Measurements from ENCODE around the gene CD81. TPM values are rescaled to one million over a fixed set of nuclear protein-coding genes. Genes with fewer than 3 reads are reported as not detected.

Gene CD81
- total RNA-seq, 1 experiment from 2014 or later = 356 TPM

GRCh38 chr11:2443406-2443805 lies 66.3 kb downstream of the CD81 start:
- peaks cover 32% of the 10 kb centered on the region for H3K4me1 ChIP-seq (ENCODE audit: low read length)
- H3K36me3 ChIP-seq (ENCODE audit: insufficient read depth, low read length) = no peaks in the 10 kb centered on the region

GRCh38 chr11:2443881-2444820 lies 67.0 kb downstream of the CD81 start, which contains the start of gene TRPM5:
Gene TRPM5 (minus strand): TSS chr11:2444514. CDS start chr11:2423036, 21,478 bp downstream.
- Histone ChIP-seq H3K27ac (ENCODE audit: low read length) (no peak within 1 kb of the TSS), H3K36me3 (ENCODE audit: insufficient read depth, low read length) (no peaks in the 10 kb centered on the region), H3K9ac (ENCODE audit: low read length) (no peak within 1 kb of the TSS)

More at GRCh38 chr11:2443406-2443805, 66.3 kb downstream of the CD81 start:
- H3K9me2 ChIP-seq (replicated peaks; ENCODE audit: insufficient read depth, low read length) = no peaks in the 10 kb centered on the region
- no peaks in the 10 kb centered on the region for H3K27me3 ChIP-seq (ENCODE audit: low read length)
- H3K79me2 ChIP-seq (ENCODE audit: low read length) = no peaks in the 10 kb centered on the region
- H3K9me3 ChIP-seq (ENCODE audit: low read length) = no peaks in the 10 kb centered on the region
- no peak for DNase-seq
- no peak overlapping the region for H2AFZ ChIP-seq (ENCODE audit: low read length)
- H3K9ac ChIP-seq (ENCODE audit: low read length) = no peak overlapping the region
- no peaks in the 10 kb centered on the region for H4K20me1 ChIP-seq (ENCODE audit: insufficient read depth, low read depth, low read length)
- H3K4me3 ChIP-seq (ENCODE audit: low read length) = no peak overlapping the region
- H3K4me2 ChIP-seq (ENCODE audit: low read depth, low read length, poor library complexity, severe bottlenecking) = no peak overlapping the region
- H3K27ac ChIP-seq (ENCODE audit: low read length) = no peak overlapping the region

GRCh38 chr11:2444821-2445745 lies 68.0 kb downstream of the CD81 start, which contains the start of gene KCNQ1:
Gene KCNQ1 (plus strand): TSS chr11:2445008. CDS start chr11:2445099, 91 bp downstream.
- H2AFZ ChIP-seq (ENCODE audit: low read length) = no peak within 1 kb of the TSS
- H3K27me3 ChIP-seq (ENCODE audit: low read length) = no peaks in the 10 kb centered on the region
- peak within 1 kb of the TSS; percentile 62; the same call in 1 of the 2 replicates for H3K9ac ChIP-seq (ENCODE audit: low read length)
- peaks cover 32% of the 10 kb centered on the region for H3K4me1 ChIP-seq (ENCODE audit: low read length)
- no peak within 1 kb of the TSS; the same call in 1 of the 2 replicates for H3K27ac ChIP-seq (ENCODE audit: low read length)
- H3K4me2 ChIP-seq (ENCODE audit: low read depth, low read length, poor library complexity, severe bottlenecking) = peak within 1 kb of the TSS; percentile 71
- no peaks in the 10 kb centered on the region for H3K36me3 ChIP-seq (ENCODE audit: insufficient read depth, low read length)
- no peaks in the 10 kb centered on the region for H3K79me2 ChIP-seq (ENCODE audit: low read length)
- peak within 1 kb of the TSS; percentile 55; the same call in 1 of the 2 replicates for H3K4me3 ChIP-seq (ENCODE audit: low read length)
- no peaks in the 10 kb centered on the region for H4K20me1 ChIP-seq (ENCODE audit: insufficient read depth, low read depth, low read length)
- no peaks in the 10 kb centered on the region for H3K9me2 ChIP-seq (replicated peaks; ENCODE audit: insufficient read depth, low read length)
- H3K9me3 ChIP-seq (ENCODE audit: low read length) = no peaks in the 10 kb centered on the region
- no peak for DNase-seq

More at GRCh38 chr11:2443881-2444820, 67.0 kb downstream of the CD81 start, which contains the start of gene TRPM5:
- Histone ChIP-seq H3K4me1 (ENCODE audit: low read length) (peaks cover 32% of the 10 kb centered on the region), H3K4me2 (ENCODE audit: low read depth, low read length, poor library complexity, severe bottlenecking) (no peak within 1 kb of the TSS), H3K79me2 (ENCODE audit: low read length) (no peaks in the 10 kb centered on the region), H3K9me3 (ENCODE audit: low read length) (no peaks in the 10 kb centered on the region), H3K9me2 (replicated peaks; ENCODE audit: insufficient read depth, low read length) (no peaks in the 10 kb centered on the region), H3K27me3 (ENCODE audit: low read length) (no peaks in the 10 kb centered on the region), H3K4me3 (ENCODE audit: low read length) (no peak within 1 kb of the TSS), H2AFZ (ENCODE audit: low read length) (no peak within 1 kb of the TSS), H4K20me1 (ENCODE audit: insufficient read depth, low read depth, low read length) (no peaks in the 10 kb centered on the region)
- DNase-seq = no peak

GRCh38 chr11:2445746-2446551 lies 68.8 kb downstream of the CD81 start:
- Histone ChIP-seq H3K4me1 (ENCODE audit: low read length) (peaks cover 32% of the 10 kb centered on the region), H2AFZ (ENCODE audit: low read length) (peak overlapping the region; percentile 94; the same call in 1 of the 2 replicates), H3K36me3 (ENCODE audit: insufficient read depth, low read length) (no peaks in the 10 kb centered on the region), H3K4me2 (ENCODE audit: low read depth, low read length, poor library complexity, severe bottlenecking) (peak overlapping the region; percentile 71), H3K9me3 (ENCODE audit: low read length) (no peaks in the 10 kb centered on the region), H3K27ac (ENCODE audit: low read length) (peak overlapping the region; percentile 50; the same call in 1 of the 2 replicates), H3K9me2 (replicated peaks; ENCODE audit: insufficient read depth, low read length) (no peaks in the 10 kb centered on the region), H3K79me2 (ENCODE audit: low read length) (no peaks in the 10 kb centered on the region), H3K27me3 (ENCODE audit: low read length) (no peaks in the 10 kb centered on the region), H3K9ac (ENCODE audit: low read length) (peak overlapping the region; percentile 62), H3K4me3 (ENCODE audit: low read length) (peak overlapping the region; percentile 55), H4K20me1 (ENCODE audit: insufficient read depth, low read depth, low read length) (no peaks in the 10 kb centered on the region)
- no peak for DNase-seq

GRCh38 chr11:2446590-2447252 lies 69.6 kb downstream of the CD81 start:
- Histone ChIP-seq H4K20me1 (ENCODE audit: insufficient read depth, low read depth, low read length) (no peaks in the 10 kb centered on the region), H3K27ac (ENCODE audit: low read length) (peak overlapping the region; percentile 50; the same call in 1 of the 2 replicates), H3K9me3 (ENCODE audit: low read length) (no peaks in the 10 kb centered on the region), H3K9me2 (replicated peaks; ENCODE audit: insufficient read depth, low read length) (no peaks in the 10 kb centered on the region), H3K4me3 (ENCODE audit: low read length) (peak overlapping the region; percentile 55), H3K79me2 (ENCODE audit: low read length) (no peaks in the 10 kb centered on the region), H3K27me3 (ENCODE audit: low read length) (no peaks in the 10 kb centered on the region), H3K4me2 (ENCODE audit: low read depth, low read length, poor library complexity, severe bottlenecking) (peak overlapping the region; percentile 71), H3K36me3 (ENCODE audit: insufficient read depth, low read length) (no peaks in the 10 kb centered on the region), H3K9ac (ENCODE audit: low read length) (peak overlapping the region; percentile 62), H3K4me1 (ENCODE audit: low read length) (peaks cover 32% of the 10 kb centered on the region), H2AFZ (ENCODE audit: low read length) (peak overlapping the region; percentile 94)
- DNase-seq = peak; percentile 75

Small RNA genes lying within 50 kb of the gene (small RNA-seq; reads per million reads assigned to genes)
- not detected for gene RF00019

Other genes starting within 250 kb of the CD81 start
- not detected in 2 replicates for gene IGF2, start 237.9 kb upstream of the CD81 start, total RNA-seq (2014; rRNA removed; shearing (Covaris generic); ENCODE audit: low replicate concordance)
- not detected in 2 replicates for gene INS, start 216.1 kb upstream of the CD81 start, total RNA-seq (2014; rRNA removed; shearing (Covaris generic); ENCODE audit: low replicate concordance)
- gene TH, start 205.5 kb upstream of the CD81 start, total RNA-seq (2014; rRNA removed; shearing (Covaris generic); ENCODE audit: low replicate concordance) = not detected in 2 replicates
- not detected in 2 replicates for gene ASCL2, start 106.7 kb upstream of the CD81 start, total RNA-seq (2014; rRNA removed; shearing (Covaris generic); ENCODE audit: low replicate concordance)
- not detected in 2 replicates for gene C11orf21, start 75.4 kb upstream of the CD81 start, total RNA-seq (2014; rRNA removed; shearing (Covaris generic); ENCODE audit: low replicate concordance)
- not detected in 2 replicates for gene TSPAN32, start 75.3 kb upstream of the CD81 start, total RNA-seq (2014; rRNA removed; shearing (Covaris generic); ENCODE audit: low replicate concordance)
- gene TSSC4, start 23.4 kb downstream of the CD81 start, total RNA-seq (2014; rRNA removed; shearing (Covaris generic); ENCODE audit: low replicate concordance) = 25.3 and 47.5 TPM in 2 replicates
- gene TRPM5, start 67.2 kb downstream of the CD81 start, total RNA-seq (2014; rRNA removed; shearing (Covaris generic); ENCODE audit: low replicate concordance) = not detected in 2 replicates
- not detected in 2 replicates for gene KCNQ1, start 67.7 kb downstream of the CD81 start, total RNA-seq (2014; rRNA removed; shearing (Covaris generic); ENCODE audit: low replicate concordance)